Tongue (tissue), 2 donors: ENCODE data around the gene USH2A. TPM values are rescaled to one million over a fixed set of nuclear protein-coding genes. Genes with fewer than 3 reads are reported as not detected.

Experiments
- DNase-seq: peaks from one replicate; pipeline ENCODE4 v3.0.0-alpha.2; 2015
- total RNA-seq: library from RNA; depleted of rRNA; stranded (reverse); fragments of >200 nt; gene quantifications from one replicate; pipeline ENCODE4 v1.2.3, GENCODE V29; 2014

USH2A gene
- total RNA-seq, 1 donor from 2014 or later = 0.10 TPM

- DNase-seq = no peak
Measured at GRCh38 chr1:215704089-215704860, 719.0 kb downstream of the USH2A start.

GRCh38 chr1:215682232-215682631, 741.0 kb downstream of the USH2A start:
- DNase-seq = peak; percentile 14

GRCh38 chr1:215681041-215681440, 742.2 kb downstream of the USH2A start:
- no peak for DNase-seq

DNA sequence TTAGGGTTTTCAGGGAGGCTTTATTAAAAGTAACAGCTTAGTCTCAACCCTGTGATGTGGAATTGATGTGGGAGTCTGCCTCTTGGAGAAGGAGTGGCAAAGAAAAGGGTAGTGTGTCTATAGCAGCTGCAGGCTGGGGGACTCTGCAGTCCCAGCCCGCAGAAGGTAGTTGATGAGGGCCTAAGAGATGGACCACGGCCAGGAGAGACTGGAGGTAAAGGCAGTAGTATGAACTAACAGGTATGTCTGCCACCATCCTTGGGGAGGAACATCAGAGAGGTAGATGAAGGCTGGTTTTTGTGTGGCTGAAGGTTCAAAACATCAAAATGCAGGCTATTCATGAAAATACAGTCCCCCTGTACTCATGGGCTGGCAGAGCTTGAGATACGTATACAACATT, 744.0 kb downstream of the USH2A start:
- no peak for DNase-seq

- no peak for DNase-seq
Measured at GRCh38 chr1:215677112-215677511, 746.1 kb downstream of the USH2A start.

DNA sequence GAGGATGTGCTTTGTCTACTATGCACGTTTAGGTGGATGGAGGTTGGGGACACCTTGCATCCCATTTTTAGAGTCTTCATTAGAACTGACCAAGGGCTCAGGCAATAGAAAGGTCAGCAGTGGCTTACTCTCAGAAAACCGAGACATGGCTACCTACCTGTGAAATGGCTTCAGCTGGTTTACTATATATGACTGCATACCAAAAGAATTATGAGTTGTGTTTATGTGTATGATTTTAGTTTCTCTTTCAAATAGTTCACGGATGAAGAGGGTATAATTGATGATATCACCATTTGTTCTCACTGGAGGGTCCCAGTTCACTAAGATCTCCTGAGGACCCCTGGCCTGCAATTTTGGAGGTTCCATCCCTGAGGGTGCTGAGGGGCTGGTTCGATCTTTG, 749.3 kb downstream of the USH2A start:
- DNase-seq = no peak

- DNase-seq = no peak
Measured at GRCh38 chr1:215672482-215672881, 750.8 kb downstream of the USH2A start.

DNA sequence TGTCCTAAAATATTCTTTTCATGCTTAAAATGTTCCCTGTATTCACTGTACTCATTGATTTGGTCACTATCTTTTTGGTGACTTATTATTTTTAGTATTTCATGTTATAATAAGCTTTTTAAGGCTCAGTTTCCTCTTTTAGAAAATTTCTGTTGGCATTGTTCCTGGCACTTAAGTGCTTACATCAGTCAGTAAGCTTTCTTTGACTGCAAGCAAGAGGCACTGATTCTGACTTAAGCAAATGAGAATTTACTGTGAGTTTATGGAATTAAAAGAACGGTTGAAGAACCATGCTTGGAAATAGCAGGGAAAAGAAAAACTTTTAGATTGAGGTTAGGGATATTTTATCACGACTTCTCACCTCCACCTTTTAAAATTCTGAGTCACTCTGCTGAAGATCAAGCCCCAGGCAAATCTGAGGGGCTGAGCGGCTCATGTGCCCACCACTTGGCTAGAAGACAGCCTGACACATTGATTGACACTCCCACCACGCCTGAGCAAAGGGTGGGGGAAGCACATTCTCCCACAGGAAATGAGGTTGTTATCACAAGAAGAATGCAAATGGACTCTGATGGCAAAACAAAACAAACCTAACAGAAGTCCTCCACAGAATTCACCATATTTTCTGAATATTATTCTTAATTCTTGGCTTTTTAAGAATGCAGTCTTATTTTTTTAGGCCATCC, 753.3 kb downstream of the USH2A start:
- DNase-seq = no peak

DNA sequence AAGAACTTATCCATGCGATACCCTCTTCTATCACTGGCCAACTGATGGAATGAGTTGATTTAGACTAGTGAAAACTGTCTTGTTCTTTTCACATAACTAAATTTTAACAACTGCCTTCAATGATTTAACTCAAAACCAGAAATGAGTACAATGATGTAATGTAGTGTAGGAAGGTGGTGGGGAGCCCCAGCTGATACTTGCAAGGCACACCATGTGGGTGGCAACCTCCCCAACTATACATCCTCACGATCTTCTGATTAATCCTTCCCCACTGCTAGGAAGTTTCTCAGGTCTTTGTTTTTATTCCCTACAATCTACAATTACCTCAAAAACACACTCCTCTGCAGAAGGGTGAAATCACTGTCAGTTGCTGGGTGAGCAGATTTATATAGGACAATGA, 755.5 kb downstream of the USH2A start:
- DNase-seq = no peak

DNA sequence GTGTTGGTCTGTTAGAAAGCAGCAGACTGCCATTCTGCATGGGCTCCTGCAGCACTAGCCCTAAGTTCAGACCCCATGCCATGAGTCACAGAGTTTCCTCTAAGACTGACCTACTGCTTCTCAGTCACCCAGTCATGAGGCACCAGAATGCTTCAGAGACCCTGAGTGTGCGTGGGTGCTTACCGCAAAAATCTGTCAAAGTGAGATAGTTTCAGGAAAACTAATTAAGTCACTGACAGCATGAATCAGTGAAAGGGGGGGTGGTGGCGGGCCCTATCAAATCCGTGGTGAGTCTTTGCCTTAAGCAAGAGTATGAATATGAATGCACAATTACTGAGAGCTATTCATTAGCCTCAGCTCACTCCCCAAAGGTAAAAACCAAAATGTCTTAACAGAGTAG, 758.0 kb downstream of the USH2A start:
- DNase-seq = no peak

- DNase-seq = no peak
Measured at GRCh38 chr1:215661033-215661432, 762.2 kb downstream of the USH2A start.

DNA sequence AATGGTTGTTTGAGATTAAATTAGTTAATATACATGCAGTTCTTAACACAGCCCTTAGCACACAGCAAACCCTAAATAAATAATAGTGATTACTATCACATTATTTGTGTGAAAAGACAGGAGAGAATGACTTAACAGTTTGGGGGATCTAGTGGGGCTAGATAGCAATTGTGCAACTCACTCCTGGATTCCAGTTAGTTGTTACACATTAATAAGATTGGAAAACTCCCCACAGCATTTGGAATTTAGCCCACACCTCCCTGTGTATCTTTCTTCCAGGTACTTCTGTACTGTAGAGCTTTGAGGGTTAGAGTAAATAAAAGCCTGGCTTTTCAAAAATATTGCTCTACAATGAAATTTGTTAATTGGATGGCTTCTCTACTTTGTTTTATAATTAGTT, 763.0 kb downstream of the USH2A start:
- DNase-seq = no peak

GRCh38 chr1:215657047-215657446, 766.2 kb downstream of the USH2A start:
- DNase-seq = no peak

DNA sequence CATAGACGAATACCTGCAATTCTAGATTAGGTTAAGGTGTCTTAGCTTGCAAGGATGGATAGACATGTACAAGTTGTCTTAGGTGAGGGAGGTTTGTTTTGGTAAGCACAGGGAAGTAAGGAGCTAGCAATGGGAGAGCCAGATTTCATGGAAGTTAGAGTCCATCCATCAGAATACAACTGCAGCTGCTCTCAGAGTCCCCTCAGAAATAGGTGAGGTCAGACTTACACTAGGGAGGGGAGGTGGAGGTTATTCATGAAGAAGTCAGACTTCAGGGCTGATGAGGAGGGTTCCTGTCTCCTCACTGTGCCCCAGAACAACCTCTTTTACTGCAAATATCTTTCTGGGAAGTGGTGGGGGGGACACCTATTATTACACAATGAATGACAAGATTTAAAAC, 770.9 kb downstream of the USH2A start:
- DNase-seq = no peak

- DNase-seq = no peak
Measured at GRCh38 chr1:215651867-215652266, 771.4 kb downstream of the USH2A start.

DNA sequence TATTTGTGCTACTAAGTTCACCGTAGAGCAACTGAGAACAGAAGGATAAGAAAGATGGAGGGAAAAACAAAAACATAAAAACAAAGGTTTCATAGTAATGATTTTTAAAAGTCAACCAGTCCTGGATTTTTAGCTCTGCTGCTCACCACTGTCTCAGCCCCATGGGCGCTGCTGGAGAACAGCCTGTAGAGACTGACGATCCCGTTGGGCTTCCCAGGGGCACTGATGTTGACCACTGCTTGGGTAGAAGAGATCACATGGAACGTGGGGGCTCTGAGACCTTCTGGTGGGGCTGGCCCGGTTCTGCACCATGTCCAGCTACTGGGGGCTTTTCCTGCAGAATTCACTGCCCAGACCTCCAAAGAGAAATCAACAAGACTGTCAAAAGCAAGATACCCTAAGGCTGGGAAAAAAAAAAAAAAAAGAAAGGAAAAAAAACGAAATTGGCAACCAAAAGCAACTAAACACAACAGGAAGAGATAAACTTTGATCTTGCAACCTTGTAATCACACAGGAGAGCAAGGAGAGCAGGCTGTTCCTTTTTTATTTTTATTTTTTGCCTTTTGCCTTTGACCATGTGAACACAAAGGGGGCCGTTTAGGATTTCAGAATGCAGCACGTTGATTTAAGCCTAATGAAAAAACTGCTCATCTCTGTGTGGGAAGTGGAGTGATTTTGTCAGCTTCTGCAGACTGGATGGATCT, 772.6 kb downstream of the USH2A start:
- DNase-seq = no peak

DNA sequence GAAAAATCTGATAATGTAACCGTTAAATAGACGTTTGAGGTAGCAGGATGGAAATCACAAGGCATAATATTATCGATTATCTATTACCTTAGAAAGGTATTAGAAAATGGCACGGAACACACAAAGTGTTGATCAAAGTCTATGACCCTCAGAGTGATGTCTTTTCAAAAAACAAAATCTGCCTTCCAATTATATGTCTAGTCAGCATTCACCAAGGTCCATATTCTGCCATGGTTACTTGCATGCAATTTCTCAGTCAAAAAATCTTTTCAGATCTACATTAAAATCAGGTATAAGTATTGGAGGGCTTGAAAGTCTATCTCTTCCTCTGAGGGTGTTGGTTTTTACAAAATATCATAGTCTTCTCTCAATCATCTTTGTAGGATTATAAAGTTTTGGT, 774.3 kb downstream of the USH2A start:
- DNase-seq = no peak

DNA sequence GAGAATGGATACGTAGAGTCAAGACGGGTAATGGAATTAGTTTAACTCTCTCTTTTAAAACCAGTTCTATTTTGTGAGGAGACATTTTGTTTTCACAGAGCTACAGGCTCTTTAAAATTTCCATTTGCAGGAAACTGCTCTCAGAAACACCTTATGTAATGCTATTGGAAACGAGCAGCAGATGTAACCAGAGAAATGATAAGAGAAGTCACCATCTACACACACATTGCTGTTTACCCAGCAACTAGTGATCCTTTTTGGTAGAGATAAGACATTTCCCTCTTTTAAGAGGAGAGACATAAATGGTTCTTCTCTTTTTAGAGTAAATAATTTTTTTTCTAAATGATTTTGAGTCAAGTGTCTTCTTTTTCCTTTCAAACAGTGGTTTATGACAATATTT, 775.5 kb downstream of the USH2A start:
- no peak for DNase-seq

GRCh38 chr1:215645861-215646260, 777.4 kb downstream of the USH2A start:
- no peak for DNase-seq

GRCh38 chr1:215645182-215645581, 778.1 kb downstream of the USH2A start:
- DNase-seq = no peak

DNA sequence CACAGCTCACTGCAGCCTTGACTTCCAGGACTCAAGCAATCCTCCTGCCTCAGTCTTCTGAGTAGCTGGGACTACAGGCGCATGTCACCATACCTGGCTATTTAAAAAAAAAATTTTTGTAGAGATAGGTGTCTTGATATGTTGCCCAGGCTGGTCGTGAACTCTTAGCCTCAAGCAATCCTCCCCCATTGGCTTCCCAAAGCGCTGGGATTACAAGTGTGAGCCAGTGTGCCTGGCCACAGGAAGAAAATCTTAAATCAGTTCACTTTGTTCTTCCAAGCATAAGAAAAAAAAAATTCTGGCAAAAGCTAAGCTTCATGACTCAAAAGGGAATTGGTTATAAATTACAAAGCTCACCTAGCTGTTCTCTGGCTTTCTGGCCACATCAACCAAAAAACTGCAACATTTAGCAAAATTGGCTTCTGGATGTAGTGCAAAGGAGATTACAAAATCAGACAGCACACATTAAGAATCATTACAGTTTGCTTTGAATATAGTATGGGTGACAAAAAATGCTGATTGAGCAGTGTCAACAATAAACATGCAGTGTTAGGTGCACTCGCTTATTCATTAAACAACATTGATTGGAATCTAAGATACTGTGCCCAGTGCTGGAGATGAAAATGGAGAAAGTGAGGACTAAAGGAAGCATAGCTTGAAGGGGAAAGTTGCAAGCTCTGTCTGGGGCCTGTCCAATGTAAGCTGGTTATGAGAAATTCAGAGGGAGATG, 779.5 kb downstream of the USH2A start:
- DNase-seq = no peak

DNA sequence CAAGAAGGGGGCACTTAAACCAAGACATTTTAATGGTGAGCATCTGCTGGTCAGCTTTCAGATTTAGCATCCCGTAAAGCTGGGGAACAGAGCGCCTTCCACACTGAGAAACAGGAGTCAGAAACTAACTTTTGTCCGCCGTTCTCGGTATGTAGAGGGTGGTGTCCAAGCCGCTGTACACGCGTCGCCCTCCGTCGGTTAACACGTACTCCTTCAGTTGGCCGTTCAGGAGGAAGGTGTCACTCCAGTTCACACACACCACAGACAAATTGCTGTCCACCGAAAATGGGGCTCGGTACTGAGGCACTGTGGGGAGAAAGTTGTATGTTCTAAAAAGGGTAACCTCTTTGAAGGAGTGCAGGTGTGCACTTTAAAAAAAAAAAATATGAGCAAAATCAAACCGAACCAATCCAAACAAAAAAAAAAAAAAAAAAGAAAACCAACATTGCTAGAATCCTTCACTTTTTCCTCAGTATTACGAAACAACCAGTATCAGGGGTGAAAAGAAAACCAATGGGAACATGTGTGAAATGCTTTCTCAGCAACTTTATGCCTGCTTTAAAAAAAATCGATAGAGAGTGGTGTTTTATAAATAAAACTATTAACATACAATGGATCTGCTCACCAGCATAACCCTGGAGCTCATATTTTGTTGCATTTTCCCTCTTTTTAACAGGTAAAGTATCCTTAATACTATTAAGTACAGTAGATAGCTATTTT, 782.7 kb downstream of the USH2A start:
- DNase-seq = no peak
